Stimulated activated CD4-positive, alpha-beta T cell treated with anti-CD3 and anti-CD28 coated beads, Interleukin-1b, Interleukin-23, amount 100 ng/mL, for 24 hours (primary cell): ENCODE measurements around the gene ASH1L.
"Not testable (repeated sequence)": the region's sequence is repeated elsewhere in the genome, so short reads cannot be mapped to it uniquely, and the experiment has no call there.

Source experiments
- DNase-seq, 4 experiments: peaks; one replicate each; pipeline ENCODE4 v3.0.0-alpha.2; 2020; ENCODE audit warnings: low read depth in 4 of 4, low spot score in 1 of 4

Gene ASH1L

GRCh38 chr1:155455588-155456195 lies 106.9 kb downstream of the ASH1L start:
- DNase-seq: no peak

- DNase-seq: no peak
These were observed 108.5 kb downstream of the ASH1L start for GRCh38 chr1:155454096-155454495.

GRCh38 chr1:155453141-155453540 lies 109.5 kb downstream of the ASH1L start:
- DNase-seq: no peak

- DNase-seq: no peak
These were observed 111.4 kb downstream of the ASH1L start for GRCh38 chr1:155451199-155451598.

GRCh38 chr1:155442431-155442830 lies 120.2 kb downstream of the ASH1L start:
- DNase-seq: not testable (repeated sequence)

- no peak for DNase-seq
These were observed 125.2 kb downstream of the ASH1L start for GRCh38 chr1:155437405-155437804.

GRCh38 chr1:155433831-155434389 lies 128.7 kb downstream of the ASH1L start:
- DNase-seq: not testable (repeated sequence)

GRCh38 chr1:155433128-155433830 lies 129.3 kb downstream of the ASH1L start:
- not testable (repeated sequence) for DNase-seq

GRCh38 chr1:155424091-155424490 lies 138.5 kb downstream of the ASH1L start:
- no peak for DNase-seq

- no peak for DNase-seq
These were observed 141.8 kb downstream of the ASH1L start for GRCh38 chr1:155420788-155421187.

GRCh38 chr1:155411840-155412239 lies 150.8 kb downstream of the ASH1L start:
- DNase-seq: not testable (repeated sequence)

GRCh38 chr1:155410931-155411330 lies 151.7 kb downstream of the ASH1L start:
- DNase-seq: no peak

- no peak for DNase-seq
These were observed 165.6 kb downstream of the ASH1L start for GRCh38 chr1:155396874-155397476.

- no peak for DNase-seq
These were observed 169.6 kb downstream of the ASH1L start for GRCh38 chr1:155392898-155393411.

- no peak for DNase-seq
These were observed 172.8 kb downstream of the ASH1L start for GRCh38 chr1:155389826-155390225.

- DNase-seq: not testable (repeated sequence)
These were observed 176.8 kb downstream of the ASH1L start for GRCh38 chr1:155385836-155386235.

GRCh38 chr1:155383406-155383805 lies 179.2 kb downstream of the ASH1L start:
- DNase-seq: no peak

GRCh38 chr1:155379631-155380090 lies 182.9 kb downstream of the ASH1L start:
- no peak for DNase-seq

GRCh38 chr1:155379180-155379579 lies 183.4 kb downstream of the ASH1L start:
- DNase-seq: no peak

- no peak for DNase-seq
These were observed 202.6 kb downstream of the ASH1L start for GRCh38 chr1:155360051-155360450.

- no peak for DNase-seq
These were observed 210.0 kb downstream of the ASH1L start for GRCh38 chr1:155352631-155353030.

- no peak for DNase-seq
These were observed 219.8 kb downstream of the ASH1L start for GRCh38 chr1:155342842-155343241.
